ENCODE results near the gene UBR4. TPM values are rescaled to one million over a fixed set of nuclear protein-coding genes. Genes with fewer than 3 reads are reported as not detected.
A peak's percentile ranks its signal among the peaks of the same experiment; 100 is the strongest.

The UBR4 gene
- total and polyA plus RNA-seq, 10 of the 15 experiments (the other 5 are each of a cell fraction or from before 2014, with no cell fraction given) = 34.2 to 124 (median 56.2) TPM

- Histone ChIP-seq H3K79me2 (ENCODE audit: control insufficient read depth, insufficient read depth, low read length) (no peaks in the 10 kb centered on the region), H3K27me3 (replicated peaks in 1 of 2; ENCODE audit: control insufficient read depth in 2 of 2, insufficient read depth in 2 of 2, low read length in 1 of 2) (peaks cover 0 to 2% of the 10 kb centered on the region in 2 experiments; a peak in 2 of 4 replicates), H3K4me1 (ENCODE audit: control insufficient read depth, insufficient read depth, low read length) (no peaks in the 10 kb centered on the region), H2AFZ (ENCODE audit: control insufficient read depth, low read depth, low read length) (no peak overlapping the region), H3K9ac (ENCODE audit: control insufficient read depth, insufficient read depth, low read length) (no peak overlapping the region), H3K4me2 (ENCODE audit: control insufficient read depth, insufficient read depth) (no peak overlapping the region), H3K9me3 (replicated peaks; ENCODE audit: control insufficient read depth, insufficient read depth, low read length) (no peaks in the 10 kb centered on the region), H3K36me3 (ENCODE audit: control insufficient read depth in 2 of 2, insufficient read depth in 2 of 2, low read length in 1 of 2) (no peaks in the 10 kb centered on the region), H3K27ac (ENCODE audit: control insufficient read depth, insufficient read depth) (no peak overlapping the region), H3K4me3 (no peak overlapping the region), H4K20me1 (ENCODE audit: control insufficient read depth, insufficient read depth) (no peaks in the 10 kb centered on the region)
- TF ChIP-seq CTCF (IDR thresholded peaks at IDR 0.05 in 2 of 3, conservative IDR thresholded peaks at IDR 0.05 in 1 of 3; ENCODE audit: control insufficient read depth in 2 of 3, extremely low read depth in 1 of 3, insufficient read depth in 1 of 3, low read depth in 3 of 3, low read length in 3 of 3) (no peak), SMC3 (IDR thresholded peaks at IDR 0.05; ENCODE audit: borderline replicate concordance, low read length) (no peak), REST (IDR thresholded peaks at IDR 0.05; ENCODE audit: low read depth, low read length) (no peak), ZBED1 (IDR thresholded peaks at IDR 0.05; ENCODE audit: borderline replicate concordance) (no peak), POU2F2 (IDR thresholded peaks at IDR 0.05; ENCODE audit: borderline replicate concordance, low read depth, low read length) (no peak)
- ChIA-PET RAD21 (ENCODE audit: unreplicated experiment) (interaction anchor here (1.5 kb wide), 1 partner anchor 43 kb away, joined by 3 read pairs; no protein-coding TSS in a partner anchor), POLR2A (no interaction called here), CTCF (interaction anchor here (0.8 to 2.3 kb wide), 3 partner anchors 132 to 139 kb away, joined by 3 to 12 read pairs (median 4); no protein-coding TSS in a partner anchor), SMC1A (ENCODE audit: uncharacterized antibody, unreplicated experiment) (no interaction called here)
- FAIRE-seq (no peak), ATAC-seq (peak; percentile 19; the same call in 2 of the 3 replicates), DNase-seq (ENCODE audit: low read depth, low spot score) (no peak)
- WGBS (ENCODE audit: insufficient coverage, insufficient replicate concordance, low lambda C conversion rate, missing lambda C conversion rate) = 13% methylated on average over 6 of the region's 6 CpGs
- intact Hi-C loops (cut with micrococcal nuclease; ENCODE audit: unreplicated experiment) = no loop called here
- in situ Hi-C loops (cut with MboI) = no loop called here
- no TSS peak for BruUV-seq (replicated peaks)
Measured at GRCh38 chr1:19044471-19044870, 165.6 kb downstream of the UBR4 start.

Data from GM12878 (cell line).